DMS153 treated with DMSO at 0.1 percent for 48 hours (cell line): ENCODE measurements around the gene MRGPRD.

Experiments
- DNase-seq: peaks from one replicate; lab custom pipeline; 2025; ENCODE audit not compliant: unreplicated experiment; lab: John Stamatoyannopoulos, UW

The MRGPRD gene

DNA sequence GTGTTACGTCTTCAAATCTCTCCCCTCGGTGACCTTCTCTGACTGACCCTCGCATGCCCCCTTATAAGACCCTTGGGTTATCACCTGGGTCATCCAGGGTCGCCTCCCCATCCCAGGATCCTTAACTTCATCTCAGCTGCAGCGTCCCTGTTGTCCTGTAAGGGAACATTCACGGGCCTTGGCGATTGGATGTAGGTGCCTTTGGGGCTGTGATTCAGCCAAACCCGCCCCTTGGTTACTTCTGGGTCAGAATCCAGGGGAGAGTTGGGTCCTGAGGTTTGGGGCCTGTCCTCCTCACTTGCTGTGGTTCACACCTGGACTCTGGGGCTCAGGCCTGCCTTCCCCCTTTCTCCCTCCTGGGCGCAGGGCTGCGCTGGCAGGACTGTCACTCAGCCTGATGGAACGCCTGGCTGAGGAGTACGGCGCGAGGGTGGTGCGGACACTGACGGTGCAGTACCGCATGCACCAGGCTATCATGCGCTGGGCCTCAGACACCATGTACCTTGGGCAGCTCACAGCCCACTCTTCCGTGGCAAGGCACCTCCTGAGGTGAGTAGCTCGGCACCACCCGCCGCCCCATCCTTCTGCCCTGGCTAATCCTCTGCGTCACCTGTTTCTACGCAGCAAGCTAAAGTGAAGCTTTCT is 47.7 kb downstream of the MRGPRD start:
- no peak for DNase-seq

DNA sequence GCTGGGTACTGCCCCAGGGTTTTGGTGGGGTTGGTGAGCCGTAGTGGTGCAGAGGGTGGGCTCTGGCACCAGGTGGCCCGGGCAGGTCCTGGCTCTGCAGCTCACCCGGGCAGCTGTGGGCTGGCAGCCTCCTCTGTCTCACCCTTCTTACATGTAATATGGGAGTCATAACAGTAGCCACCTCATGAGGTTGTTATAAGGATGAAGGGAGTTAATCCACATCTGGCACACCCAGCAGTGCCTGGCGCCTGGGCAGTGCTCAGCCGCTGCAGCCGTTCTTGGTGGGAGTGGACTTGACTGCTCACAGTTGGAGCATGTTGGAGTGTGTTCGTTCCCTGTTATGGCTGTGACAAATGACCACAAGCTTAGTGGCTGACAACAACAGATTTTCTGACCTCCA is 48.4 kb downstream of the MRGPRD start:
- no peak for DNase-seq

DNA sequence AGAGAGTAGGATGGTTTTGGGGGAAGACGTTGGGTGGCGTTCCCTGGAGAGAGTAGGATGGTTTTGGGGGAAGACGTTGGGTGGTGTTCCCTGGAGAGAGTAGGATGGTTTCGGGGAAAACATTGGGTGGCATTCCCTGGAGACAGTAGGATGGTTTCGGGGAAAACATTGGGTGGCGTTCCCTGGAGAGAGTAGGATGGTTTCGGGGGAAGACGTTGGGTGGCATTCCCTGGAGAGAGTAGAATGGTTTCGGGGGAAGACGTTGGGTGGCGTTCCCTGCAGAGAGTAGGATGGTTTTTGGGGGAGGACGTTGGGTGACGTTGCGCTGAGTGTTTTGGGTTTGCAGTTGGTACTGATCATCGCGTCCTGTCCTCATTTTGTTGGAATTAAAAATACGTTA is 48.9 kb downstream of the MRGPRD start:
- DNase-seq = no peak

DNA sequence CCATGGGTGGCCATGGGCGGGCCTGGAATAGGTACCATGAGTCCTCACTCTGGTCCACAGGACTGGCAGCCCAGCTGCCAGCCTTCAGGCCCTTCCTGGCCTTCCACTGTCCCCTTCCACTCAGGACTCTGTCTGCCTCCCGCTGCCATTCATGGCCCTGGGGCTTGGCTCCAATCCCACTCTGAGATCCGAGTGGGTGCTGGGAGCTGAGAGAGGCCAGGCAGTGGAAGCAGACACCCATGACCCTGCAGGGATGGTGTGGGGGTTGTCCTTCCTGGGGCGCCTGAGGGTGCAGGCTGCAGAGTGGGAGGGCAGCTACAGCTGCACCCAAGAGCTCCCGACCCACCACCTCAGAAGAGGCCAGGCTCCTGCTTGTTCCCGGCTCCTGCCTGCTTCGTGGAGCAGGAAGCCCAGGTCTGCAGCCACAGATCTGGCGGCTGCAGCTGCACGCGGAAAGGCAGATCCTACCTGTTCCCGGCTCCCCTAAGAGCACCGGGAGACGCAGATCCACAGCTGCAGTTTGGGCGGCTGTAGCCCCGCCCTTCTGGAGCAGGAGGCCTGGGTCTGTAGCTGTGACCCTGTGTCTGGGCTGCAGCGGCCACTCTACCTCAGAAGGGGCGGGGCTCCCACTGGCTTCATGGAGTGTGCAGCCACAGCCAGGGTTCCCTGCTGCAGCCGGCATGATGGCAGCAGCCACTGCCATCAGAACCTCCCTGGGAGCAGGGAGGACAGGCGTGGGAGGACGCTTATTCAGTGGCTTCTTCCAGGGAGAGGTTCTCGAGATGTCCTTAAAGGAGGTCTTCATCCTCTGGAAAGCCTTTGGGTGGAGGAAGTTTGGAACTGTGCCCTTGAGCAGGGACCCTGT is 49.6 kb downstream of the MRGPRD start:
- no peak for DNase-seq
